Activated effector memory CD4-positive, alpha-beta T cell treated with anti-CD3 and anti-CD28 coated beads, Interleukin-2, amount 50 U/mL, for 16 hours (primary cell): ENCODE data around the gene TMEM108.
"Not testable (repeated sequence)": the region's sequence is repeated elsewhere in the genome, so short reads cannot be mapped to it uniquely, and the experiment has no call there.

Experiments
- DNase-seq: peaks from one replicate; pipeline ENCODE4 v3.0.0-alpha.2; 2020

Gene TMEM108

GRCh38 chr3:133038089-133038730 lies at the start of gene TMEM108:
TMEM108 (plus strand) TSS chr3:133038391.
- peak; percentile 62 for DNase-seq

- no peak for DNase-seq
Measured at GRCh38 chr3:132995971-132996370, 42.2 kb upstream of the TMEM108 start.

DNA sequence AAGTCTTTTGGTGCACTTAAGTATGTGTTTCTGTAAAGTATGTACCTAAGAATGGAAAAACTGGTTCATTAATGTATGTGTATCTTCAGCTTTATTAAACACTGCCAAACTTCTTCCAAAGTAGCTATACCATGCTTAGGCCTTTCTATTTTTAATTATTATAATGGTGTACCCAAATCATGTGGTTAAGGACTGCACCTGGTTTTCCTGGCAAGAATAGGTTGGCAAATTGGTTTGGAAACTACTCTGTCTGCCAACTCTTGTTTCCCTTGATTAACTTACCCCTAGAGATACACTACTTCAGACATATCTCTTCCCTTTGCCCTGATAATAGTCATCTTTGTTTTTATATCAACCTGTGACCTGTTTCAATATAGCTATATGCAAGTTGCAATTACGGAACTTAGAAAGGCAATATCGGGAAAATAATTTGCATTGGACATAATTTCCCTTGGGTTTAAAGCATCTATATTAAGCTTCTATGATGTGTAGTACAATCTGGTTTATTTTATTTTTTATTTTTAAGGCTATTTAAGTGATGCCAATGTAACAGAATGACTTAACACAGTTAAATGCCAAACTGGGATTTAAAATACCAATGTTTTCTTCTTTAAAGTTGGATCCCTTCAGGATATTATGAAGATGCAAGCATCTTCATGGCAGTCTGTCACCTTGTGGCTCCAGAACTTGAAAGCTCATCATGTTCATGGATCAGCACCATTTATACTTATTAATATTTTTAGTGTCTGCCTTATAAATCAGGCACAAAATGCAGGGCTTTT lies 40.6 kb upstream of the TMEM108 start:
- no peak for DNase-seq

DNA sequence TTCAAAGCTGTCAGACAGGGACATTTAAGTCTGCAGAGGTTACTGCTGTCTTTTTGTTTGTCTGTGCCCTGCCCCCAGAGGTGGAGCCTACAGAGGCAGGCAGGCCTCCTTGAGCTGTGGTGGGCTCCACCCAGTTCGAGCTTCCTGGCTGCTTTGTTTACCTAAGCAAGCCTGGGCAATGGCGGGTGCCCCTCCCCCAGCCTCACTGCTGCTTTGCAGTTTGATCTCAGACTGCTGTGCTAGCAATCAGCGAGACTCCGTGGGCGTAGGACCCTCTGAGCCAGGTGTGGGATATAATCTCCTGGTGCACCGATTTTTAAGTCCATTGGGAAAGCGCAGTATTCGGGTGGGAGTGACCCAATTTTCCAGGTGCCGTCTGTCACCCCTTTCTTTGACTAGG lies 33.2 kb upstream of the TMEM108 start:
- not testable (repeated sequence) for DNase-seq

DNA sequence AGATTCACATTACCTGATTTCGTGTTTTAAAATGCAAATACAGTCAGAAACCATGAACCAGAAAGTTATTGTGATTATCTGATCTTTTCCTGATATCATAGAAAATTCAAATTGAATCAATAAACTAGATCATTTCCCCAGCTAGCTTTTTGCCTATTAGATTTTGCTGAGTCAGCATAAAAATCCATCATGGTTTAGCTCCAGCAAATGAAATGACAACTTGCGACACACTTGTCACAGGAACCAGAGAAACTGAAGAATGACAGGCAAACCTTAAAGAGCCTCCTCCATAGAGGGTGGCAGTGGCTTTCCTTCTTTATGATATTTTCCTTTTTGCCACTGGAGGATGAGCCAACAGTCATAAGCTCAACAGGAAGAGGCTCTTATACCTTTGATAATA lies 30.6 kb upstream of the TMEM108 start:
- no peak for DNase-seq

- DNase-seq, result no peak
Measured at GRCh38 chr3:133014325-133014724, 23.9 kb upstream of the TMEM108 start.

- not testable (repeated sequence) for DNase-seq
Measured at GRCh38 chr3:133015573-133015972, 22.6 kb upstream of the TMEM108 start.

DNA sequence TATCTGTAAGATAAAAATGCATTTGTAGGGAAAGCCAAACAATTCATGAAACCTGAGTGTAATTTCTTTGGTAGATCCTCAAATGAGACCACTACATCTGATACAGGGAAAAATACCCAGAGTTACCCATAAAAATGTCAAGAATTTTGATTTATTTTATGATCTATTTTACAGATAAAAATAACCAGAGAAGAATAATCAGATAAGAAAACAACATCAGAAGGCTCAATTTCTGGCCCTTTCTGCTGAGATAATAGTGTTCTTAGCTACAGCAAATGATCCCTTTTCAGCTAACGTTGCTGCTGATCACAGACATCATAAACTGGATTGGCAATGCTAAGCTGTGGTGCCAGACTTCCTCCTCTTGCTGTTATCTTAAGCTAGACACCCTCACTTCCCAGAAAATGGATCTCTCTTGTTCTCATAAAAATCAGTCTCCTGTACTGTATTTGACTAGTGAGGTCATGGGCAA lies 21.3 kb upstream of the TMEM108 start:
- no peak for DNase-seq

GRCh38 chr3:133018921-133019320 lies 19.3 kb upstream of the TMEM108 start:
- no peak for DNase-seq

DNA sequence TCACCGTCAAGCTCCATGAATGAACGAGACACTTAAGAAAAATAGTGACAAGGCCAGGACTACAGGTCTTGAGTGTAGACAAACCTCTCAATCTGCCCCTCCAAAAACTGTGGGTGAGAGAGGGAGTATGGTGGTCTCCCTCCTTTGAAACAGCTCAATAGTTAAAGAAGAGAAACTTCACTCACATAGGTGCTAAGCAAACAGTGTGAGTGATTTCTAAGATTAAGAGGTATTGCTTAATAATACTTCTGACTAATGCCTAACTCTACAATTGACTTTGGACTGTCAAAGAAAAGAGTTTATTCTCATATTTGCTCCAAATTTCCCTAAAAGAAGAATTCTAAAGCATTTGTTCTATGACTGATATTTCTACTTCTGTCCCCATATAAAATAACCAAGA lies 17.0 kb upstream of the TMEM108 start:
- no peak for DNase-seq

DNA sequence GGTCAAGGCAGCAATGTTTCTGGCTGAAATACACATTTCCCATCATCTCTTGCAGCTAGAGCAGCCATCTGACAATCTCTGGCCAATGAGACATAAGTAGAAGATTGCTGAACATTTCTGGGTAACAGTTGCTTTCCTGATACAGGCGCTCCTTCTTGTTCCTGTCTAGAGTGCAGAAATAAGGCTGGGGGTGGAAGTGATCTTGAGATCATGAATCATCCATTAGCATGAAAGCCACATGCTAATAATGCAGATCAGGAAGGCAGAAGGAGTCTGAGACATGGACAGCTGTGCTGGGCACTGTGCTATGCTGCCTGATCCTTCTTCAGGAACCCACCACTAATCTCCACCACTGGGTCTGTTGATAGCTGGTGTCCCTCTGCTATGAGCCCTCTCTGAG lies 14.8 kb upstream of the TMEM108 start:
- no peak for DNase-seq

DNA sequence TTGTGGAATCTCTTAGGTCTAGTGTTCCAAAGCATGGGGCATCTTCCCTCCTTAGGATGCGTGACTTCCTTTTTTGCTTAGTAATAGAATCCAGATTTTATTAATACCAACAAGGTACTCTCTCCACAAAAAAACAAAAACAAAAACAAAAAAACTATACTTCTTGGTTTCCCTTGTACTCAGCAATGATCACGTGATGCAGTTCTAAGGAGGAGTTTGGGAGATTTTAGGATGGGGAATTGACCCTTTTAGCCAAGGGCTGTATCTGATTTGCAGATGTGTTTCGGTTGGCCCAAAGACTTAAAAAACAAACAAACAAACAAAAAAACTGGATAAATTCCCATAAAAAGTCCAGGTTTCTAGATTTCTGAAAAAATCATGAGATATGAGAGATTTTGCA lies 12.6 kb upstream of the TMEM108 start:
- no peak for DNase-seq

DNA sequence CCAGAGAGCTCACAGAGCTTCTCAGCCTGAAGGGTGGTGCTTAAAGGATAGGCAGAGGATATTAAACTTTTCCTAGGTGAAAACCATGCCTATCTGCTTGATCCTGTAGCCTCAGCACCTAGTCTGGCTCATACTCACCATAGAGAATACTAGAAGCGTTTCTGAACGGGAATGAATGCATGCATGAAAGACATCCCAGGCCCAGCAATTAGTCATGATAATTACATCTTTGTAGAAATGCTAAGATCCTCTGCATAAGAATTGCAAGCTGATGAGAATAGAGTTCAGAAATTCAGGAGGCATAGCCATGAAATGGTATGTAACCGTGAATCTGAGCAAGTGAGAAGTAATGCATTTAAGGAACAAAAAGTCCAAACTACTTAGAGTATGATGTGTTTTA lies 5.9 kb upstream of the TMEM108 start:
- DNase-seq, result no peak

DNA sequence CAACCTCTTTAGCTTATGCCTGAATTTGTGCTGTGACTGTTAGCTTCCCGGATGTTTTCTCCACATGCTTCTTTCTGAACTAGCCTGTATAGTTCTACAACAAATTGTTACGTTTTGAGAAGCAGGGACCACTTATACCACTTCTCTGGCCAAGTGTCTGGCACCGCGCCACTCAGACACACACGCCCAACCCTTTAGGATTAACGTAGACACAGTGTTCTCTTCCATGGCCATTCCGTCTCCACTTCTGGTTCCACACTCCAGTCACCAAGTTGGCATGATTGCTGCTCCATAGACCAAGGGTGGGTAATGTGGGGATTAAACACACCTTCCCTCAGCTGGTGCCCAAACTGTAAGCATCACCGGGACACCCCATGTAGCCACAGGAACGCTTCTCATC lies 755 bp upstream of the TMEM108 start:
- no peak for DNase-seq

GRCh38 chr3:133038731-133039375 lies 662 bp downstream of the TMEM108 start:
- DNase-seq, result no peak

DNA sequence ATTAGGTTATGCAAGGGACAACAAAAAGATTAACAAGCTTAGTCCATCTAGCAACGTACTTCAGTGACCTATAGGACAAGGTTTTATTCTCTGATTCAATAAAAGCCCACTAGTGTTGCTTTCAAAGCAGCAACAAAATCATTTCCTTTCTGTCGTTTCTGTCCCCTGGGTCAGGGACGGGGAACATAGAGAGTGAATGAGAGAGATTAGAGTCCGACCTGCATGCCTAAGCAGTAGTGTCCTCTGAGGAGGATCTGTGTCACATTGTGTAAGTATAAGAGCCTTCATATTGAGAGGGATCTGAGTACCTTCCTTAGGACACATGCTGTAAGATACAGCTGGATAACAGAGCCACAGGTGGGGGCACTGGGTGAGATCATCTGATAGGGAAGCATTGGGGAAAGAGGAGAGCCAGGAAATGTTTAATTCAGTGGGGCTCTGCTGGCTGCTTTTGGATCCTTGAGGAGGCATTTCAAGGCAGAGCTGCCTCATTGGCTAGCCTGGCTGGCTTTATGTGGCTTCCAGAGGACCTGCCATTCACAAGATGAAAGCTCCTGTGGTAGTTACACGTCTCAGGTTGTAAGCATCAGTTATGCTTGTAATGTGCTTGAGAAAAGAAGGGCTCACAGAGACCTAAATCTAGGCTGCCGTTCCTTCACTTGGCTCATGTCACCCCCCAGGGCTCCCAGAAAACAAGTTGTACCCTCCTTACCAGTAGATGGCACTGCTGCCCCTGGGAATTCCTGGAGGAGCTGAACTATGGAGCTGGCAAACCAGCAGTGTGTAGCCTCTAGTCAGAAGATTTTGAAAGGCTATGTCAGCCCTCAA lies 2.7 kb downstream of the TMEM108 start:
- no peak for DNase-seq

GRCh38 chr3:133041524-133041829 lies 3.3 kb downstream of the TMEM108 start:
- no peak for DNase-seq

- no peak for DNase-seq
Measured at GRCh38 chr3:133042778-133043177, 4.6 kb downstream of the TMEM108 start.

DNA sequence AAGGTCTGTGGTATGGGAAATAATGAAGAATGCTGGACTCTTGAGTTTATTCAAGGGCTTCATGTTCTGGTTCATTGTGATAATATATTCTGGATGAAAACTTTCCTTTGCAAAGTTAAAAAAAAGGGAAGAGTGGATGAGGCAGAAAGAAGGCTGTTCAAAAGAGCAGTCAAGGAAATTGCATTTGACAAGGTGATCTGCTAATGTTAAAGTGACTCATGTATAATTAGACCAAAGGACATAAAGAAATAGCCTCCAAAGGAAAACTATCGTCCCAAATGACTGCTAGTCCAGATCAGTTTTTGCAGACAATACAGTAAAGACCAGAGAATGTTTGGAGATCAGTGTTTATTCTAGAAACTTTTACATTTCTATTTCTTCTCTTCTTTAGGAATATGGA lies 9.8 kb downstream of the TMEM108 start:
- no peak for DNase-seq

DNA sequence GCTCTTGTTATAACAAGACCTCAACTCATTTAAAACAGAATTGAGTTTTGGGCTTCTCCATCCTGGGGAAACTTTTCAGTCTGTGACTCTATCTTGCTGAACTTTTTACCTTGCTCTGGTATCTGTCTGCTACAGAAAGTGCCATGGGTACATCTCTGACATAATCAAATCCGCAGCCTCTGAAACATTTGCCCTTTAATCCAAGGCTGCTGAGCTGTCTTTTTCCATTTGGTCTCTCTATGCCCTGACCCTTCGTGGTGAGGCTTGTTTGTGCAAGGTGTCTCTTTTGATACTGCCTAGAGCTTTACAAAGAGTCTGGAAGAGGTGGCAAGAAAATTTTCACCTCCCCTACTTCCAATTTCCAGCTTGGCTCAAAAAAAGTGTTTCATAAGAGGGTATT lies 11.3 kb downstream of the TMEM108 start:
- DNase-seq, result no peak

- no peak for DNase-seq
Measured at GRCh38 chr3:133050891-133051290, 12.7 kb downstream of the TMEM108 start.

GRCh38 chr3:133053532-133053931 lies 15.3 kb downstream of the TMEM108 start:
- no peak for DNase-seq

DNA sequence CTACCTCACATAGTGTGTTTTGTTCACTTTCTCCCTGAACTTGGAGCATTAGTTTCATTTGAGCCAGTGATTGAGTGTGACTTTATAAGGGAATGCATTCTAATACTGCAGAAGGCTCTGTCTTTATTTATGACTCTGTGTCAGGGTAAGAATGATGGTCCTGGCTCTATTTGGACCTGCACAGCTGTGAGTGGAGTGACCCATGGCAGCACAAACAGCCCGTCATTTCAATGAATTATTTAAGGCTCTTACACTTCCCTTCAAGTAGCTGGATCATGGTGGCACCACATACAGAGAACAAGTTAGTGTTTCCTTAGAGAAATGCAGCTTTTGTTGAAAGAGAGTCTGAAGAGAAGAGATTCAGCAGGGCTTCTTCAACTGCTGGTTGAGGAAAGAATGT lies 16.4 kb downstream of the TMEM108 start:
- DNase-seq, result no peak
